NCI-H2029 (cell line): ENCODE data around the gene PNMA6F.
"Not testable (repeated sequence)": the region's sequence is repeated elsewhere in the genome, so short reads cannot be mapped to it uniquely, and the experiment has no call there.

ENCODE experiments used
- DNase-seq: peaks from one replicate; lab custom pipeline; 2025; lab: John Stamatoyannopoulos, UW

The PNMA6F gene

DNA sequence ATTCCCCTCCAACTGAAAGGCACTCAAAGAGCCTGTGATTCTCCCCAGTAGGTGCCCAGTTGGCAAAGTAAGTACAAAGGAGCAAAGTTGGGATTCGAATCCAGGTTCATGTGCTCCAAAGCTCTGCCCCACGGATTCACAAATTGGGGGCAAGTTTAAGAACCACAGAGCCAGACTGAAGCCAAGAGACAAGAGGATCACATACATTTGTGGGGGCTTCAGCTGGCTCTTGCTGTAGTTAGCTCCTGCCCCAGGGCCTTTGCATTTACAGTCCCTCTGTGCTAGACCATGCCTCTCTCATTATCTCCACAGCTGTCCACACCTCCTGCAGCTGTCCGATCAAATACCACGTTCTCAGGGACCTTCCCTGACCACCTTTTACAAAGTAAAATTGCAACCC lies 18.8 kb downstream of the PNMA6F start:
- DNase-seq = no peak

DNA sequence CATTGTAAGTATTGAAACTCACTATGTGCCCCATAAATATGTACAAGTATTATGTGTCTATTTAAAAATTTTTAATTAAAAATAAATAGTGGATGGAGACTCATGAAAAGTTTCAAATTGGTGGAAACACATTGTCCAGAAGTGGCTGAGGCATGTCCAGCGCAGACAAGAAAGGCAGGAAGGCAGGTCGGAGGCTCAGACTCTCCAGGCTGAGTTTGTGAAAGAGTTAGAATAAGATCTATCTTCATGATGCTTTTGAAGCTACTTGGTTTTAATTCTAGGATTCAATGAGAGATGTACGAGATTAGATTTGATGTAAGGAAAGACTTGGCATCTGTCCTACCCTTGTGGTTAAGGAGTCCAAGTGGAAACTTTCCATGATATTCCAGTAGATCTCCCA lies 19.8 kb downstream of the PNMA6F start:
- DNase-seq = no peak

DNA sequence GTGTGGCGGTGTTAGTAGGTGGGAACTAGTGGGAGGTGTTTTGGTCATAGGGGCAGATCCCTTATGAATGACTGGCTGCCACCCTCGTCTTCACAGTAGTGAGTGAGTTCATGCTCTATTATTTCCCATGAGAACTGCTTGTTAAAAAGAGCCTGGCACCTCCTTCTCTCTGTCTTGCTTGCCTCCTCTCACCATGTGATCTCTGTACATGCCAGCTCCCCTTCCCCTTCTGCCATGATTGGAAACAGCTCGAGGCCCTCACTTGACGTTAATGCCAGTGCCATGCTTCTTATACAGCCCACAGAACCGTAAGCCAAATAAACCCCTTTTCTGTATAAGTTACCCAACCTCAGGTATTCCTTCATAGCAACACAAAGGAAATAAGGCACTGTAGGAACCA lies 21.7 kb downstream of the PNMA6F start:
- DNase-seq = no peak

DNA sequence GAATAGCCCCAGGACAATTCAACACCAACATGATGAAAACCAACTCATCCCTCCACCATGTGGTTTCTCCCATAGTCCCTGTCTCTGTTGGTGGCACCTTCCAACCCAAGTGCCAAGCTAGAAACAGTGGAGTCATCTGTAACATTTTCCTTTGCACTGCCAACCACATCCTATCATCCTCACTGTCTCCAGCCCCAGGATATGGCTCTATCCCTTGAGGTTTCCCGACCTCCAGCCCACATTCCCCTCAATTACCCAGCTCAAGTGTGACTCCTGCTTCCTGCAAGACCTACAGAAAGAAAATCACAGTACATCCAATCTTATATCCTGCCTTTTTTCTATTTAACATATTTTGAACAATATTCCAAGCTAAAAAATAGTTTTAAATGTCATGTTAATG lies 24.2 kb downstream of the PNMA6F start:
- no peak for DNase-seq

DNA sequence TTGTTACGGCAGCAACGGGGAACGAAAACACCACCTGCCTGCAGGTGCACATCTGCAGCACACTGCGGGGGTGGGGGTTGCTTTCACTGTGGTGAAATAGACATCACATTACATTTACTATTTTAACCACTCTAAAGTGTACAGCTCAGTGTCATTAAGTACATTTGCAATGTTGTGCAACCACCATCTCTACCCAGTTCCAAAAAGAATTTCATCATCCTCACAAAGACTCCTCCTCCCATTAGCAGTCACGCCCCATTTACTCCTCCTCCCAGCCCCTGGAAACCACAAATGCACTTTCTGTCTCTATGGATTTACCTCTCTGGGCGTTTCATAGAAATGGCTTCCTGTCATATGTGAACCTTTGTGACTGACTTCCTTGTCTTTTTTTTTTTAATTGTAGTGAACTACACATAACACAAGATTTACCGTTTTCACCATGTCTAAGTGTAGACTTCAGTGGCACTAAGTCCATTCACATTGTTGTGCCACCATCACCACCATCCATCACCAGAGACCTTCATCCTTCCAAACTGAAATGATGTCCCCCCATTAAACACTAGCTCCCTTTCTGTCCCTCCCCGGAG lies 28.0 kb downstream of the PNMA6F start:
- not testable (repeated sequence) for DNase-seq

DNA sequence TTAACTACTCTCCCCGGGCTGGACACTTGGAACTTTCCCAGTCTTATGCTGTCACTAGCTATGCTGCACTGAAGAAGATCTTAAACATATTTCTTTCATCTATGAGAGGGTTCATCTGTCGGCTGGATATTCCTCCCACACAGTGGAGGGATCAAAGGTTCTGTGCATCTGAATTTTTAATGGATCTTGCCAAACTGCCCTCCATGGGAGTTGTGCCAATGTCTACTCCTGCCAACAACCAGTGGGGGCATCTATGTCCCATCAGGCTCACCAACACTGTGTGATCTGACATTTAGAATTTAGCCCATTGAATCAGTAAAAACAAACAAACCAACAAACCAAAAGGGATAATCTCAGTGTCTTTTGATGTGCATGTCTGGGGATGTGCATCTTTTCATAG lies 32.8 kb downstream of the PNMA6F start:
- not testable (repeated sequence) for DNase-seq

DNA sequence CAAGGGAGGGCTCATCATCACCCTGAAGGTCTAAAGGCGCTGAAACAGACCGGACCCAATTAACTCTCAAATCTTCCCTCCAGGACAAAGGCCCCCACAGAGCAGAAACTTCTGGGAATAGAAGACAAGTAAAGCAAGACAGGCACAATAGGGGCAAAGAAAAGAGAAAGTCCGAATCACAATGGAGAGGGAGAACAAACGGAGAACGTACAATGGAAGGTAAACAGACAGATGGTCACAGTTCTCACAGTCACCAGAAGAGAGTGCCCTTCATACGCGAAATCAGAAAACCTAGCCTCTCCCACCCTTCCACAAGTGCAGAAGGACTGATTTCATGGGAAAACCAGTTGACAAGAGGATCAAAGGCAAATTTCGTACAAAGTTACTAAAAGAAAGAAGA lies 35.9 kb downstream of the PNMA6F start:
- DNase-seq = not testable (repeated sequence)

DNA sequence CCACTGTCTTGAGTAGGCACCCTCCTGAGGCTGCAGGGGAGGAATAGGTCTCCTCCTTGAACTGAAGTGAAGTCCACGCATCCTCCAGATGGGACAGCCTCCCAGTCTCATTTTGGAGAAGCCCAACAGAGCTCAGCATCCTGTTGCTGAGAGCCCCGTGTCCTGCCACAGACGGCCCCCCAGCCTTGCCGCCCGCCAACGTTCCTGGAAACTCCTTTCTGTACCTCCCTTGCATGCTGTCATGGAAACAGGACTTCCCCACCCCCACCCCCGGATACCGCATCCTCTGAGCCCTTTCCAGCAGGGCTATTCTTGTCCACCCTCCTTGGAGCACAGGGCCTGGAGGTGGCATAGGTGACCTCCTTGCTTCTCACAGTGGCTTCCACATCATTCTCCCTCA lies 37.6 kb downstream of the PNMA6F start:
- not testable (repeated sequence) for DNase-seq

DNA sequence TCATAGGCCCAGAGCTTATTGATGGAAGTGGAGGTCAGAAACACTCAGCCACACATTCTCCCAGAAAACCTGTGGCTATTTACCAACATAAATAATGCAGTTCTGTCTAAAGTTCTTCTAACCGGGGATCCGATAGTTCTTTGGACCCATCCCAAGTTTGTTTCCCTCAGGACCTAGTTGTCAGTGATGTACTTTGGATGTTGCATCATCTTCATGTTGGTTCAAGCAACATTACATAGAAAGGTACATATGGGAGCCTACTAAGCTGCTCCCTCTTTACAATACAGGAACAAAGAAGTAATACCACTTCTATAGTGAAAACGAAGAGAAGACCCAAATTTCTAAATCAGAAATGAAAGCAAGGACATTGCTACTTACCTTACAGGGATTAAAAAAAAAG lies 39.8 kb downstream of the PNMA6F start:
- DNase-seq = not testable (repeated sequence)

DNA sequence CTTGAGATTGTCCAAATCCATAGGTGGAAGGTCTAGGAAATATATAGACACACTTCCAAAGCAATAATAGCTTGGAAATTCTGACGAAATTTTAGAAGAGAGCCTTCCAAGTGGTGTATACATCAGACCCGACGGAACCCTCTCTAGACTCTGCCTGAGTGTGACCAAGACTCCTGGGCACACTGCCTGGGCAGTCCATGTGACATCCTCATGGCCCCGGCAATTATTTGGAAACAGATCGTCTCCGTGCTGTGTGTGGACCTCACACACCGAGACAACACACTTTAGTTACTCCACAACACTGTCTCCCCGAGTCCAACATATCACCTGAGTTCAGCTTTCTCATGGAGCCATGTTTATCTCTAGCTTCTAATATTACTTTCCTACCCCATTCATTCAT lies 42.3 kb downstream of the PNMA6F start:
- not testable (repeated sequence) for DNase-seq

DNA sequence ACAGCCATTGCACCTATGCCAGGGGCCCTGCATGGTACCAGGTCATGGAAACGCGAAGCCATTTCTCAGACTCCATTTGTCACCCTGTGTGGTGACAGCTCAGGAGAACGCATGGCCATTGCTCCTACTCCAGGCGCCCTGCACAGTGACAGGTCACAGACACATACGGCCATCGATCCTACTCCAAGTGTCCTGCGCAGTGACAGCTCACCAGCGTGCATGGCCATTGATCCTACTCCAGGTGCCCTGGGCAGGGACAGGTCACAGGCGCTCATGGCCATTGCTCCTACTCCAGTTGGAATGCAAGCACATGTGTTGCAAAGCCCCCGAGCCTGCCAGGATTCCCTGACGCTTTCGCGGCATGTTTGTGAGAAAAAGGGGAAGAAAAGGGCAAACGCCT lies 45.5 kb downstream of the PNMA6F start:
- not testable (repeated sequence) for DNase-seq

DNA sequence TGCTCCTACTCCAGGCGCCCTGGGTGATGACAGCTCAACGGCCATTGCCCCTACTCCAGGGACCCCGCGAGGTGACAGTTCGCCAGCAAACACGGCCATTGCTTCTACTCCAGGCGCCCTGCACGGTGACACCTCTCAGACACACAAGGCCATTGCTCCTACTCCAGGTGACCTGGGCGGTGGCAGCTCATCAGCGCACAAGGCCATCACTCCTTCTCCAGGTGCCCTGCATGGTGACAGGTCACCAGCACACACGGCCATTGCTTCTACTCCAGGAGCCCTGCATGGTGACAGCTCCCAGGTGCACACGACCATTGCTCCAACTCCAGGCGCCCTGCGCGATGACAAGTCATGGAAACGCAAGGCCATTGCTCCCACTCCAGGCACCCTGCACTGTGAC lies 46.1 kb downstream of the PNMA6F start:
- DNase-seq = not testable (repeated sequence)

DNA sequence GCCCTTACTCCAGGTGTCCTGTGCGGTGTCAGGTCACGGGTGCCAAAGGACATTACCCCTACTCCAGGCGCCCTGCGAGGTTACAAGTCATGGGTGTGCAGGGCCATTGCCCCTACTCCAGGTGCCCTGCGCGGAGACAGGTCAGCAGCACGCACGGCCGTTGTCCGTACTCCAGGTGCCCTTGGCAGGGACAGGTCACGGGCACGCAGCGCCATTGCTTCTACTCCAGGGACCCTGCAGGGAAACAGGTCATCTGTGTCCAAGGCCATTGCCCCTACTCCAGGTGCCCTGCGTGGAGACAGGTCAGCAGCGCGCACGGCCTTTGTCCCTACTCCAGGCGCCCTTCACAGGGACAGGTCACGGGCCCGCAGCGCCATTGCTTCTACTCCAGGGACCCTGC lies 49.0 kb downstream of the PNMA6F start:
- DNase-seq = not testable (repeated sequence)

DNA sequence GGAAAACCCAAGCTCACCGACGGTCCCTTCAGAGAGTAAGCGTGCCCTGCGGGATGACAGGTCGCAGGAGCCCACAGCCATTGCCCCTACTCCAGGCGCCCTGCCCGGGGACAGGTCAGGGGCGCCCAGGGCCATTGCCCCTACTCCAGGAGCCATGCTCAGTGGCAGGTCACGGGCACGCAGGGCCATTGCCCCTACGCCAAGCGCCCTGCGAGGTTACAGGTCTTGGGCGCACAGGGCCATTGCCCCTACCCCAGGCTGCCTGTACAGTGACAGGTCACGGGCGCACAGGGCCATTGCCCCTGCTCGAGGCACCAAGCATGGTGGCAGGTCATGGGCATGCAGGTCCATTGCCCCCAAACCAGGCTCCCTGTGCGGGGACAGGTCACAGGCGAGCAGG lies 49.5 kb downstream of the PNMA6F start:
- DNase-seq = not testable (repeated sequence)
